ENCODE results near the gene TTYH2.

- TF ChIP-seq POLR2A (IDR thresholded peaks at IDR 0.05), result no peak
- peak in 6 of 7 experiments; percentile 33 to 98 (median 92) for TF ChIP-seq CTCF (IDR thresholded peaks at IDR 0.05)
Measured at GRCh38 chr17:74210191-74211140, 2.9 kb upstream of the TTYH2 start.
